ENCODE data around the gene ERVK3-1. TPM values are rescaled to one million over a fixed set of nuclear protein-coding genes. Genes with fewer than 3 reads are reported as not detected.

ERVK3-1 gene
- polyA plus RNA-seq, 1 of the 3 experiments (the other 2 are of a cell fraction) = 69.4 TPM

DNA sequence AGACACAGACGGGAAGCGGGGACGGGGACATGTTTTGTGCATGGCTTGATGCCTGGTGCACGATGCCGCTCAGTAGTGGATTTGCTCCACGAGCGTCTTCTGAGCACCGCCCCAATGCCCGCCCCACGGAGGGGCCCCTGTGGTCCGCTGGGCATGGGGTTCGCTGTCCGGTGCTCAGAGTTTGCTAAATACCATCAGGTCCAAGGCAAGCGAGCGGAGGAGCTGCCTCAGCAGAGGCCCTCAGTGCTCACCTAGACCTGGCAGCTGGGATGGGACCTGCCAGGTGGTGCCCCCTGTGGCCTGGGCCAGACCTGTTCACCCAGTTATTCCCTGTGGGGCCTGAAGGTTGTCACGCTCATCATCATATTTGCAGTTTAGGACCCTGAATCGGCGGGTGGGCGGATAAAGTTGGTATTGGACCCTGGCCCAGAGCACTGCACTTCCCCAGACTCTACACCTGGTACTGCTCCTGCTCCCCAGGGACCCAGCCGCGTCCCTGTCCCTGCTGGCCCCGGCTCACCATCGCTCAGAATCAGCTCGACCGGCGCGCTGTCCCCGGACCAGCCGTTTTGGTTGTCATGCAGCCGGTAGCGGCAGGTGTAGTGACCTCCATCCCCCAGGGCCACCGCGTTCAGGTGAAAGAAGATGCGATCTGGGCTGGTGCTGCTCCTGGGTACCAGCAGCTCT is 45.8 kb downstream of the ERVK3-1 start:
- Histone ChIP-seq H3K79me2 (ENCODE audit: insufficient read depth) (peaks cover 43% of the 10 kb centered on the region), H2AFZ (ENCODE audit: low read depth) (no peak overlapping the region), H3K4me1 (ENCODE audit: control insufficient read depth in 1 of 2, insufficient read depth in 2 of 2, low read depth in 1 of 2, low read length in 1 of 2) (peaks cover 0 to 3% of the 10 kb centered on the region in 2 experiments; a peak in 2 of 4 replicates), H3F3A (replicated peaks; ENCODE audit: insufficient read depth) (no peaks in the 10 kb centered on the region), H3K27ac (ENCODE audit: low read depth in 2 of 2, low read length in 1 of 2) (no peak overlapping the region), H3K4me3 (ENCODE audit: low read depth in 2 of 2, low read length in 1 of 2) (no peak overlapping the region), H3K36me3 (replicated peaks in 1 of 2; ENCODE audit: control insufficient read depth in 1 of 2, insufficient read depth in 2 of 2, low read length in 1 of 2) (peaks cover 2 to 4% of the 10 kb centered on the region in 2 experiments), H3K4me2 (no peak overlapping the region), H3K9ac (no peak overlapping the region), H4K20me1 (ENCODE audit: insufficient read depth) (no peaks in the 10 kb centered on the region), H3K9me2 (no peaks in the 10 kb centered on the region), H3K27me3 (ENCODE audit: insufficient read depth) (no peaks in the 10 kb centered on the region), H3K9me3 (no peaks in the 10 kb centered on the region)
- DNase-seq = no peak
- ChIA-PET POLR2A (no interaction called here), CTCF (interaction anchor here (1.3 kb wide), 1 partner anchor 23 kb away, joined by 4 read pairs; no protein-coding TSS in a partner anchor)
- WGBS (ENCODE audit: low lambda C conversion rate) = 95% methylated on average over 29 of the region's 34 CpGs
- TF ChIP-seq JUND (IDR thresholded peaks at IDR 0.05) = no peak
- TF ChIP-seq SMC3 (IDR thresholded peaks at IDR 0.05; ENCODE audit: low read depth, low read length) = no peak
- no peak for TF ChIP-seq FOSL2 (IDR thresholded peaks at IDR 0.05; ENCODE audit: borderline replicate concordance, low read depth)
- no peak for TF ChIP-seq RFX5 (IDR thresholded peaks at IDR 0.05; ENCODE audit: low read length)
- TF ChIP-seq EP300 (IDR thresholded peaks at IDR 0.05; ENCODE audit: borderline replicate concordance in 1 of 2, low read depth in 1 of 2, low read length in 1 of 2) = no peak
- no peak for TF ChIP-seq FOXJ3 (CRISPR knock-in tag; IDR thresholded peaks at IDR 0.05)
- TF ChIP-seq, protein P1, sequence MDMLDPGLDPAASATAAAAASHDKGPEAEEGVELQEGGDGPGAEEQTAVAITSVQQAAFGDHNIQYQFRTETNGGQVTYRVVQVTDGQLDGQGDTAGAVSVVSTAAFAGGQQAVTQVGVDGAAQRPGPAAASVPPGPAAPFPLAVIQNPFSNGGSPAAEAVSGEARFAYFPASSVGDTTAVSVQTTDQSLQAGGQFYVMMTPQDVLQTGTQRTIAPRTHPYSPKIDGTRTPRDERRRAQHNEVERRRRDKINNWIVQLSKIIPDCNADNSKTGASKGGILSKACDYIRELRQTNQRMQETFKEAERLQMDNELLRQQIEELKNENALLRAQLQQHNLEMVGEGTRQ (IDR thresholded peaks at IDR 0.05; ENCODE audit: borderline replicate concordance, low read depth, low read length) = no peak
- TF ChIP-seq YY1 (IDR thresholded peaks at IDR 0.05; ENCODE audit: low read depth) = no peak
- TF ChIP-seq, protein P2, sequence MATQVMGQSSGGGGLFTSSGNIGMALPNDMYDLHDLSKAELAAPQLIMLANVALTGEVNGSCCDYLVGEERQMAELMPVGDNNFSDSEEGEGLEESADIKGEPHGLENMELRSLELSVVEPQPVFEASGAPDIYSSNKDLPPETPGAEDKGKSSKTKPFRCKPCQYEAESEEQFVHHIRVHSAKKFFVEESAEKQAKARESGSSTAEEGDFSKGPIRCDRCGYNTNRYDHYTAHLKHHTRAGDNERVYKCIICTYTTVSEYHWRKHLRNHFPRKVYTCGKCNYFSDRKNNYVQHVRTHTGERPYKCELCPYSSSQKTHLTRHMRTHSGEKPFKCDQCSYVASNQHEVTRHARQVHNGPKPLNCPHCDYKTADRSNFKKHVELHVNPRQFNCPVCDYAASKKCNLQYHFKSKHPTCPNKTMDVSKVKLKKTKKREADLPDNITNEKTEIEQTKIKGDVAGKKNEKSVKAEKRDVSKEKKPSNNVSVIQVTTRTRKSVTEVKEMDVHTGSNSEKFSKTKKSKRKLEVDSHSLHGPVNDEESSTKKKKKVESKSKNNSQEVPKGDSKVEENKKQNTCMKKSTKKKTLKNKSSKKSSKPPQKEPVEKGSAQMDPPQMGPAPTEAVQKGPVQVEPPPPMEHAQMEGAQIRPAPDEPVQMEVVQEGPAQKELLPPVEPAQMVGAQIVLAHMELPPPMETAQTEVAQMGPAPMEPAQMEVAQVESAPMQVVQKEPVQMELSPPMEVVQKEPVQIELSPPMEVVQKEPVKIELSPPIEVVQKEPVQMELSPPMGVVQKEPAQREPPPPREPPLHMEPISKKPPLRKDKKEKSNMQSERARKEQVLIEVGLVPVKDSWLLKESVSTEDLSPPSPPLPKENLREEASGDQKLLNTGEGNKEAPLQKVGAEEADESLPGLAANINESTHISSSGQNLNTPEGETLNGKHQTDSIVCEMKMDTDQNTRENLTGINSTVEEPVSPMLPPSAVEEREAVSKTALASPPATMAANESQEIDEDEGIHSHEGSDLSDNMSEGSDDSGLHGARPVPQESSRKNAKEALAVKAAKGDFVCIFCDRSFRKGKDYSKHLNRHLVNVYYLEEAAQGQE (IDR thresholded peaks at IDR 0.05; ENCODE audit: low read depth, low read length) = no peak
- TF ChIP-seq RXRA (IDR thresholded peaks at IDR 0.05; ENCODE audit: borderline replicate concordance, low read depth) = no peak
- no peak for TF ChIP-seq NRF1 (IDR thresholded peaks at IDR 0.05; ENCODE audit: low read depth, low read length)
- no peak for TF ChIP-seq GABPA (IDR thresholded peaks at IDR 0.05; ENCODE audit: low read depth)

DNA sequence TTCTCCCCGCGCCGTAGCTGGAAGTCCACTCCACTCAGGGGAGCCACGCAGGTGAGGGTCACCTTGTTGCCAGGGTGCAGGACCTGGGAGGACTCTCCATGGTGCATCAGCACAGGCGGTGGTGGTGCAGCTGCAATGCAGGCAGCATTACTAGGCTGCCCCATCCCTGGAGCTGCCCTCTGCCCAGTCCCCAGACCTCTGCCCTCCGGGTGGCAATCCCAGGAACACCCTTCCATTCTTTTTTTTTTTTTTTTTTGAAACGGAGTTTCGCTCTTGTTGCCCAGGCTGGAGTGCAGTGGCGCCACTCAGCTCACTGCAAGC is 46.3 kb downstream of the ERVK3-1 start:
- no peaks in the 10 kb centered on the region for H3K9me3 ChIP-seq
- H4K20me1 ChIP-seq (ENCODE audit: insufficient read depth) = no peaks in the 10 kb centered on the region
- H3K4me1 ChIP-seq (ENCODE audit: control insufficient read depth in 1 of 2, insufficient read depth in 2 of 2, low read depth in 1 of 2, low read length in 1 of 2) = peaks cover 0 to under 1% of the 10 kb centered on the region in 2 experiments; a peak in 2 of 4 replicates
- no peaks in the 10 kb centered on the region for H3K27me3 ChIP-seq (ENCODE audit: insufficient read depth)
- no peak for DNase-seq
- no peaks in the 10 kb centered on the region for H3K9me2 ChIP-seq
- no peak overlapping the region for H2AFZ ChIP-seq (ENCODE audit: low read depth)
- H3K4me3 ChIP-seq (ENCODE audit: low read depth in 2 of 2, low read length in 1 of 2) = no peak overlapping the region
- peaks cover 38% of the 10 kb centered on the region for H3K79me2 ChIP-seq (ENCODE audit: insufficient read depth)
- CTCF ChIA-PET = interaction anchor here (1.3 kb wide), 1 partner anchor 23 kb away, joined by 4 read pairs; no protein-coding TSS in a partner anchor
- WGBS (ENCODE audit: low lambda C conversion rate) = 95% methylated on average over 5 of the region's 9 CpGs
- H3K36me3 ChIP-seq (replicated peaks in 1 of 2; ENCODE audit: control insufficient read depth in 1 of 2, insufficient read depth in 2 of 2, low read length in 1 of 2) = peaks cover 2 to 4% of the 10 kb centered on the region in 2 experiments
- no peaks in the 10 kb centered on the region for H3F3A ChIP-seq (replicated peaks; ENCODE audit: insufficient read depth)
- H3K27ac ChIP-seq (ENCODE audit: low read depth in 2 of 2, low read length in 1 of 2) = no peak overlapping the region
- H3K4me2 ChIP-seq = no peak overlapping the region
- POLR2A ChIA-PET = interaction anchor here (3.6 kb wide), 1 partner anchor 11 kb away, joined by 18 read pairs; the partner anchor contains the start of gene ZNF497
- H3K9ac ChIP-seq = no peak overlapping the region
- no peak for TF ChIP-seq EZH2phosphoT487 (IDR thresholded peaks at IDR 0.05; ENCODE audit: borderline replicate concordance, low read depth)
- no peak for TF ChIP-seq JUND (IDR thresholded peaks at IDR 0.05)
- no peak for TF ChIP-seq POLR2AphosphoS5 (IDR thresholded peaks at IDR 0.05; ENCODE audit: low read depth, low read length)
- TF ChIP-seq NFIC (IDR thresholded peaks at IDR 0.05; ENCODE audit: borderline replicate concordance) = no peak
- TF ChIP-seq, protein P2 (IDR thresholded peaks at IDR 0.05; ENCODE audit: low read depth, low read length) = no peak
- TF ChIP-seq, protein P3, sequence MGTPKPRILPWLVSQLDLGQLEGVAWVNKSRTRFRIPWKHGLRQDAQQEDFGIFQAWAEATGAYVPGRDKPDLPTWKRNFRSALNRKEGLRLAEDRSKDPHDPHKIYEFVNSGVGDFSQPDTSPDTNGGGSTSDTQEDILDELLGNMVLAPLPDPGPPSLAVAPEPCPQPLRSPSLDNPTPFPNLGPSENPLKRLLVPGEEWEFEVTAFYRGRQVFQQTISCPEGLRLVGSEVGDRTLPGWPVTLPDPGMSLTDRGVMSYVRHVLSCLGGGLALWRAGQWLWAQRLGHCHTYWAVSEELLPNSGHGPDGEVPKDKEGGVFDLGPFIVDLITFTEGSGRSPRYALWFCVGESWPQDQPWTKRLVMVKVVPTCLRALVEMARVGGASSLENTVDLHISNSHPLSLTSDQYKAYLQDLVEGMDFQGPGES (IDR thresholded peaks at IDR 0.05; ENCODE audit: low read depth, low read length) = no peak
